Epithelial cell of proximal tubule (primary cell): ENCODE measurements around the gene OR5H1. TPM values are rescaled to one million over a fixed set of nuclear protein-coding genes. Genes with fewer than 3 reads are reported as not detected.

Source experiments
- DNase-seq: peaks from one replicate; pipeline ENCODE4 v3.0.0-alpha.2; 2011; ENCODE audit warnings: low read depth
- H3K4me3 ChIP-seq: 2 replicates; pipeline ENCODE4 v1.5.1; 2011; ENCODE audit warnings: low read depth, mild to moderate bottlenecking, low read length
- total RNA-seq: library from RNA; depleted of rRNA; stranded (reverse); fragments of >200 nt; gene quantifications from 2 replicates; pipeline ENCODE4 v1.2.3, GENCODE V29; 2015
- TF ChIP-seq, protein P1 (sequence below): conservative IDR thresholded peaks from 2 replicates; pipeline ENCODE4 v1.5.1; 2012; ENCODE audit warnings: low read depth, mild to moderate bottlenecking, low read length

Gene OR5H1
- total RNA-seq, 1 donor from 2014 or later: not detected

DNA sequence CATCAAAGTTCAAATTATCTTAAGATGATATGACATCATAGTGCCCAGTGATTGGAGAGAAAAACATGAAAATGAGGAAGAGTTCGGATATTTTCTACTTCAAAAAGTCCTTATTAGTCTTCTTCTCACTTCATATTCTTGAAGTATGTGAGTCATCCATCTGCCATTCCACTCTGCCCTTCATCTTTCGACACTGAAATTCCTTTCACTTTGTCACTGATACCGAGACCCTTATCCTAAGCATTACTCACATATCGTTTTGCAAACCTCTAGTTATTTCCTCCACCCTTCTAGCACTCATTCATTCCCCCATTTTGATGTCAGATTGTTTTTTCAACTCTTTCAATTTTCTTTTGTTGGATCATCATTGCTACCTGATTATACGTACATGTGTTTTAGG, 20.7 kb downstream of the OR5H1 start:
- DNase-seq: no peak
- TF ChIP-seq, protein P1, sequence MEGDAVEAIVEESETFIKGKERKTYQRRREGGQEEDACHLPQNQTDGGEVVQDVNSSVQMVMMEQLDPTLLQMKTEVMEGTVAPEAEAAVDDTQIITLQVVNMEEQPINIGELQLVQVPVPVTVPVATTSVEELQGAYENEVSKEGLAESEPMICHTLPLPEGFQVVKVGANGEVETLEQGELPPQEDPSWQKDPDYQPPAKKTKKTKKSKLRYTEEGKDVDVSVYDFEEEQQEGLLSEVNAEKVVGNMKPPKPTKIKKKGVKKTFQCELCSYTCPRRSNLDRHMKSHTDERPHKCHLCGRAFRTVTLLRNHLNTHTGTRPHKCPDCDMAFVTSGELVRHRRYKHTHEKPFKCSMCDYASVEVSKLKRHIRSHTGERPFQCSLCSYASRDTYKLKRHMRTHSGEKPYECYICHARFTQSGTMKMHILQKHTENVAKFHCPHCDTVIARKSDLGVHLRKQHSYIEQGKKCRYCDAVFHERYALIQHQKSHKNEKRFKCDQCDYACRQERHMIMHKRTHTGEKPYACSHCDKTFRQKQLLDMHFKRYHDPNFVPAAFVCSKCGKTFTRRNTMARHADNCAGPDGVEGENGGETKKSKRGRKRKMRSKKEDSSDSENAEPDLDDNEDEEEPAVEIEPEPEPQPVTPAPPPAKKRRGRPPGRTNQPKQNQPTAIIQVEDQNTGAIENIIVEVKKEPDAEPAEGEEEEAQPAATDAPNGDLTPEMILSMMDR: no peak
- no peak overlapping the region for H3K4me3 ChIP-seq

DNA sequence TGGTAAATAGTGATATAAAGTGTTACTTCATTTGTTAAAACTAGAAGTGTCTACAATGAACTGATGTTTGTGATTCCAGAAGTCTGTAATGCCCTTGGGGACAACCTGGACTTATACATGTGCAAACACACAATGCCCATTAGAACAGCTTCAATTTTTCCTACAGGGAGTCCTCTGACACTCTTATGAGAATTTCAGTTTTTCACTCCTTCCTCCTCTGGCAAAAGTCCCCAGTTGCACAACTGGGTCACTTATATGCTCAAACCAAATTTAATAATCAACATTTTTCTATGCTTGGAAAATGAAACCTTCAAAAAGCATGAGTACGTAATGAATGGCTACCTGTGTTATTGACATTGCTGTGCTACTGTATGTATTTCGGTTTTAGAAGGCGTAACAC, 35.9 kb downstream of the OR5H1 start, which contains the start of gene OR5H15:
OR5H15 (plus strand) TSS at position 301 of the 400 bp plus-strand sequence. CDS start 2,004 bp downstream, outside the sequence.
- H3K4me3 ChIP-seq: no peak within 1 kb of the TSS
- TF ChIP-seq, protein P1: no peak
- DNase-seq: no peak

DNA sequence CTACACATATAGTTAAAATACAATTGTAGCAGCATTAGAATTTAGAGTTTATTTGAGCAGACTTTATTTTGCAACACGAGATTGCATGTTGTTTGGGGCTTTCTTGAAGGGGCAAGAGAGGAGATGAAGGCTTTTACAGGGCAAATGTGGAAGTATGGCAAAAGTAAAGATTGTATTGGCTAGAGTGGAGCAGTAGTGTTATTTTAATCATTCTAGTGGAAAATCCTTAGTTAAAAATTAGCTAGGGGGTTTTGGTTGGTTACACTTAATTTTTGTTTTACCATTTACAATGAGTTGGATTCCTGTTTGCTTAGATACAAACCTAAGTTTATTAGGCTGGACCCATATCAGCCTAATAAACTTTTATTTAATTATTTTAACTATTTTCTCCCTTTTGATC, 40.5 kb downstream of the OR5H1 start:
- TF ChIP-seq, protein P1: no peak
- no peak overlapping the region for H3K4me3 ChIP-seq
- DNase-seq: peak; percentile 39

DNA sequence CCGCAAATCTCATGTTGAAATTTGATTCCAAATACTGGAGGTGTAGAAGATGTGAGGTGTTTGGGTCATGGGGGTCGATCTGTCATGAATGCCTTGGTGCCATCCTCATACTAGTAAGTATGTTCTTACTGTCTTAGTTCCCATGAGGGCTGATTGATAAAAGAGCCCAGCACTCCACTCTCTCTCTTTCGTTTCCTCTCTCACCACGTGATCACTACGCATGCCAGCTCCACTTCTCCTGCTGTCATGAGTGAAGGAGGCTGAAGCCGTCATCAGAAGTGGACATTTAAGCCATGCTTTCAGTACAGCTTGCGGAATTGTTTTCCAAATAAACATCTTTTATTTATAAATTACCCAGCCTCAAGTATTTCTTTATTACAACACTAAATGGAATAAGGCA, 42.1 kb downstream of the OR5H1 start:
- DNase-seq: no peak
- TF ChIP-seq, protein P1: no peak
- H3K4me3 ChIP-seq: no peak overlapping the region

DNA sequence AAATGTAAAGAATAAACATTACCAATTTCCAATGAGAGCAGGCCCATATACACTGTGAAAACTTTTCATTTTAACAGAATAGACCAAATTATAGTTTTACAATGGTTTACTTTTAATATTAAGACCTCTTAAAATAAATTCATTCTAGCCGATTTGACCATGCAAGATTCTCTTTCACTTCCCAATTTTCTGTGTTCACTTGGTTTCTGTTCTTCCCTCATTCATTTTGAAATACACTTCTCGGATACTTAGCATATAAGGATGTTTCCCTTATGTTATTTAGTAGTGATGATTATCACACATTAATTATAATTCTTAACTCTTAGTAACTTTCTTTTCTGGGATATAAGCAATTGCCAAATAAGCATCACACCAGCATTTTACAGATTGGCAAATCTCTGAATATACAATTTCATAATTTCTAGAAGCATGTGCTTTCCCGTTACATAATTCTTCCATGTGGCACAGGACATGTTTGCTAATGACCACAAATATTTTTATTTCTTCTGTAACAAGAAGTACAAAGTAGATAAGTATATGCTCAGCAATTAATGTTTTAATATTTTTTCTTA, 49.9 kb downstream of the OR5H1 start:
- no peak overlapping the region for H3K4me3 ChIP-seq
- TF ChIP-seq, protein P1: no peak
- no peak for DNase-seq

DNA sequence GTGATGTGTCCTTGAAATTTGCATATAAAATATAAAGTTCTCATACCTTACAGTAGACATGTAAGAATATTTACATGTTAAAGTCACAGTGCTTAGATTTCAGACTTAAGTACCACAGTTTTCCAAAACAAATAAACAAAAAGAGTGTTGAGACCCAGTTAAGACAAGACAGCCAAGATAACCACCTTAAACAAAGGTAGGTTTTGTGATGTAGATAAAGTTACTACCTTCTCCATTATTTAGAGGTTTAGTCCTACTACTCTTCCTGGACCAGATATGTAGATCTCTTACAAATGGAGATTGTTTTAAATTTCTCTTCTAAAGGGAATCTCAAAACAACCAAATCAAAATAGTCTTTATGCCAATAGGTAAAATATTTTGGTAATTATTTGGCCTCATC, 51.7 kb downstream of the OR5H1 start:
- TF ChIP-seq, protein P1: no peak
- H3K4me3 ChIP-seq: no peak overlapping the region
- DNase-seq: no peak

DNA sequence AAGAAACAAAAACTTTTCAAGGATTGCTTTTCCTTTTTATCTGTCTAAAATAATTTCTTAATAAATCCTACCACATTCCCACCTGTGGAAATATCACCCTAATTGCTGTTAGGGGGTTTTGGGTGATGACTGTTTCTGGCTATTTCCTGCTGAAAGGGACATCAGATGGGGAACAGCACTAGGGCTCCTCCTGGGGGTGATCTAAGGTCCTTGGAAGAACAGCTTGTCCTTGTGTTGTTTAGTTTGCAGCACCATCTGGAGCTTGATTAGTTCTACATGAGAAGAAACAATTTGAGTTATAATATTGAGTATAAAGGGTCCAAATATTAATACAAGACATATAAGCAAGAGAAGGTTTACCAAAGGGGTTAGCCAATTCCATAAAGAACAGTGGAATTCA, 54.7 kb downstream of the OR5H1 start:
- no peak overlapping the region for H3K4me3 ChIP-seq
- no peak for DNase-seq
- TF ChIP-seq, protein P1: peak; percentile 72
